Muscle layer of colon (tissue), 2 donors: Measurements from ENCODE around the gene HOMER2.
"Not testable (repeated sequence)": the region's sequence is repeated elsewhere in the genome, so short reads cannot be mapped to it uniquely, and the experiment has no call there.

Experiments used
- H3K27ac ChIP-seq: one replicate; pipeline ENCODE4 v1.7.0; 2013; ENCODE audit warnings: low read depth, mild to moderate bottlenecking, low read length, moderate library complexity
- H3K27me3 ChIP-seq, 2 donors: one replicate each; pipeline ENCODE4 v1.7.0; 2013; ENCODE audit warnings: low read length in 2 of 2, mild to moderate bottlenecking in 2 of 2; ENCODE audit not compliant: insufficient read depth in 2 of 2, control insufficient read depth in 1 of 2
- H3K36me3 ChIP-seq: one replicate; pipeline ENCODE4 v1.7.0; 2013; ENCODE audit warnings: mild to moderate bottlenecking, low read length; ENCODE audit not compliant: insufficient read depth
- H3K4me1 ChIP-seq: one replicate; pipeline ENCODE4 v1.7.0; 2013; ENCODE audit warnings: mild to moderate bottlenecking, low read length; ENCODE audit not compliant: insufficient read depth
- H3K4me3 ChIP-seq, 2 donors: one replicate each; pipeline ENCODE4 v1.7.0; 2013; ENCODE audit warnings: low read length in 2 of 2, low read depth in 1 of 2, mild to moderate bottlenecking in 1 of 2, moderate library complexity in 1 of 2
- H3K9ac ChIP-seq: one replicate; pipeline ENCODE4 v1.7.0; 2013; ENCODE audit warnings: low read length
- H3K9me3 ChIP-seq: one replicate; pipeline ENCODE4 v1.7.0; 2013; ENCODE audit warnings: mild to moderate bottlenecking, low read length
- donor health status: abdominal sarcoma.
- donor health status: Adenocarcinoma of cecum.

HOMER2 gene

DNA sequence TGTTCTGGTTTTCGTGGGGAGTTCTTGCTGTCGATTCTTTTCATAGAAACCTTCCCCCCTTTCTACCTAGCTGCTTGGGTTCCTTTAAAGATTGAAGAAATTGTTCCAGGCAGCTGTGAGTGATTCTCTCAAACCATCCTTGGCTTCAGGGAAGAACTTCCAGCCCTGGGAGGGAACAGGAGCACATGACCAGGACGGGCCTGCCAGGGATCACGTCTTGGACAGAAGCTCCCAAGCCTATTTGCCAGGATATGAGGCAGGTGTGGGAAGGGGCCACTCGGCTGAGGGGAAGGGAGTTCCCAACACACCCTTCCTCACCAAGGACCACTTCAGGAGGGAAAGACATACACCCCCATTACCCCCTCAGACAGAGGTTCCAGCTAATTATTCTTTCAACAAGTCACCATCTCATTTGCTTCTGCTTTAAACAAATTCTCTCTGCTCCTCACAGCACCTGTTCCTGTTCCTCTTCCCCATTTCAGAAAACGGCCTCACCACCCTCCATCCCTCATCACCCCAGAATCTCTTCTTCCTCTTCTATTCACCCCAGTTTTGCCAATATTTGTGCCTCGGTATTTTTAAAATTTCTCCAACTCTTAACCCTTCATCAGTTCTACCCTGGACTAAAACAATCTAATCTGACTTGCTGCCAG is 80.6 kb downstream of the HOMER2 start:
- Histone ChIP-seq H3K4me1 (no peaks in the 10 kb centered on the region), H3K9ac (no peak overlapping the region), H3K27ac (no peak overlapping the region), H3K27me3 (no peaks in the 10 kb centered on the region), H3K9me3 (no peaks in the 10 kb centered on the region), H3K4me3 (no peak overlapping the region), H3K36me3 (no peaks in the 10 kb centered on the region)

DNA sequence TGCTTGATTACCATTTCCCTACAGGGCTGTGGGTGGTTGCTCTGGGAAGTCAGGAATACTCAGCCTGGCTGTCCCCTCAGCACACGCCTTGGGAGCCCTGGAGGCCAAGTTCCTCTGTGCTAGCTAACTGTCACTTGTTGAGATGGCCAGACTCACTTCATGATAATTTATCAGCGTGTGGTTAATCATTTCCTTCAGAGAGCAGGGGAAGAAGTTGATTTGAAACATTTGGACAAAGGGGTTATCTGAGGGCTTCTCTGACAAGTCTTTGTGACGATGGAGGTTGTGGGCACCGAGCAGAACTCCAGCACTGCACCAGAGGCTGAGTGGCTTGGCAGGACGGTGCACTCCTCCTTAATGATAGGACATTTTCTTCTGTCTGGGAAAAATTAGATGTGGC is 81.2 kb downstream of the HOMER2 start:
- Histone ChIP-seq H3K36me3 (no peaks in the 10 kb centered on the region), H3K4me3 (no peak overlapping the region), H3K27me3 (no peaks in the 10 kb centered on the region)

DNA sequence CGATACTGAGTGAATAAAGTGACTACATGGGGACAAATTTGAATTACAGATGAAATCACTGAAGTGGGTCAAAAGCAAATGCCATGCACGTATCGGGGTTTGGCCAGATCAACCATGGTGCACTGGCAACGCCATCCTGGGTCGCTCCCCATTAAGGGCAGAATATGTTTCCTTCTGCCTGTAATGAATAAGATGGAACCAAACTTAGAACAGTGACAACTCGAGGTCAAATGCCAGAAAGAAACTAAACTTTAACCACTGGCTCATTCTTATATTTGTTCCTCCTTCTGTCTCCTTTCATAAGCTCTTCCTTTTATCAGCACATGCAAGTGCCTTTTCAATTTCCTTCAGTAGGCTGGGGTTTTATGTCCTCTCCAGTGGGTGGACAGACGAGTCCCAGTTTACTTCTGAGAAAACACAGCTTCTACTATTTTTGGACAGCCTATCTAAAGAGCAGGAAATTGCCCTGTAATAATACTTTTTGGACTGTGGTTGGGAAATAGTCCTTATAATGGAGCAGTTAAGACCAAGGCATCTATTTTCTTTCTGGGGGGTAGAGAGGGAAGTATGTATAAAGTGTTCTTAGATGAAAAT is 81.7 kb downstream of the HOMER2 start:
- H3K4me1 ChIP-seq = no peaks in the 10 kb centered on the region
- H3K9ac ChIP-seq = no peak overlapping the region
- H3K4me3 ChIP-seq = no peak overlapping the region
- H3K27me3 ChIP-seq = no peaks in the 10 kb centered on the region
- no peaks in the 10 kb centered on the region for H3K9me3 ChIP-seq
- H3K36me3 ChIP-seq = no peaks in the 10 kb centered on the region
- H3K27ac ChIP-seq = no peak overlapping the region

More for the DNA sequence above, 81.2 kb downstream of the HOMER2 start:
- Histone ChIP-seq H3K9me3 (no peaks in the 10 kb centered on the region), H3K27ac (no peak overlapping the region), H3K4me1 (no peaks in the 10 kb centered on the region), H3K9ac (no peak overlapping the region)

DNA sequence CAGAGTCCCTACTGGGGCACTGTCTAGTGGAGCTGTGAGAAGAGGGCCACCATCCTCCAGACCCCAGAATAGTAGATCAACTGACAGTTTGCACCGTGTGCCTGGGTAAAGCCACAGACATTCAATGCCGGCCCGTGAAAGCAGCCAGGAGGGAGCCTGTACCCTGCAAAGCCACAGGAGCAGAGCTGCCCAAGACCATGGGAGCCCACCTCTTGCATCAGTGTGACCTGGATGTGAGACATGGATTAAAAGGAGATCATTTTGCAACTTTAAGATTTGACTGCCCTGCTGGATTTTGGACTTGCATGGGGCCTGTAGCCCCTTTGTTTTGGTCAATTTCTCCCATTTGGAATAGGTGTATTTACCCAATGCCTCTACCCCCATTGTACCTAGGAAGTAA is 86.5 kb downstream of the HOMER2 start:
- not testable (repeated sequence) for H3K4me3 ChIP-seq, H3K4me1 ChIP-seq, H3K27me3 ChIP-seq, H3K9me3 ChIP-seq, H3K36me3 ChIP-seq, H3K9ac ChIP-seq, H3K27ac ChIP-seq

DNA sequence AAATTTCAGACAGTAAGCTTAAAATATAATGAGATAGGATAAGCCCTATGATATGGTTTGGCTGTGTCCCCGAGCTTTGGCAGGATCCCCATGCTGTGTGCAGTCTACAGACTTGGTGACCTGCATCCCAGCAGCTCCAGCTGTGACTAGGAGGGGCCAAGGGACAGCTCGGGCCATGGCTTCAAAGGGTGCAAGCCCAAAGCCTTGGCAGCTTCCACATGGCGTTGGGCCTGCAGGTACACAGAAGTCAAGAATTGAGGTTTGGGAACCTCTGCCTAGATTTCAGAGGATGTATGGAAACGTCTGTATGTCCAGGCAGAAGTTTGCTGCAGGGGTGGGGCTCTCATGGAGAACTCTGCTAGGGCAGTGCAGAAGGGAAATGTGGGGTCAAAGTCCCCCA is 86.9 kb downstream of the HOMER2 start:
- H3K9me3 ChIP-seq, H3K9ac ChIP-seq, H3K36me3 ChIP-seq, H3K4me1 ChIP-seq, H3K27ac ChIP-seq, H3K27me3 ChIP-seq, H3K4me3 ChIP-seq: not testable (repeated sequence)

DNA sequence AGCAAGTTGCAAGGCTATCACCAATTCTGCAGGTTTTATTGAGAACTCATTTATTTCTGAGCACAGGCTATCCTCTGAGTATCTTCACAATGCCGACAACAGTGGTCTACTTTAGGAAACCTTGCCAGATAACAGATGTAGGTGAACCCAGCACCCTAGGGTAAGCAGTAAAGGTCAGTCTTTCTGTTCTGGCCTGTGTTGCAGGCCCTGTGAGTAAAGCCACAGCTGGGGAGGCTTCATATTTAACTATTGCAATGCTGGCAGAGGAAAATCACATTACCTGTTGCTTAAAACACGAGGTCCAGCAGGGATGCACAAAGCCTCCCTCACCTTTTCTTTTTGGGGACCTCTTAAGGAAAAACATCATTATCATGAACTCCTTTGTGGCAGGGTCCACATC is 87.6 kb downstream of the HOMER2 start:
- Histone ChIP-seq H3K9ac (no peak overlapping the region), H3K27ac (no peak overlapping the region), H3K9me3 (no peaks in the 10 kb centered on the region), H3K27me3 (no peaks in the 10 kb centered on the region), H3K4me3 (no peak overlapping the region), H3K36me3 (no peaks in the 10 kb centered on the region), H3K4me1 (no peaks in the 10 kb centered on the region)

DNA sequence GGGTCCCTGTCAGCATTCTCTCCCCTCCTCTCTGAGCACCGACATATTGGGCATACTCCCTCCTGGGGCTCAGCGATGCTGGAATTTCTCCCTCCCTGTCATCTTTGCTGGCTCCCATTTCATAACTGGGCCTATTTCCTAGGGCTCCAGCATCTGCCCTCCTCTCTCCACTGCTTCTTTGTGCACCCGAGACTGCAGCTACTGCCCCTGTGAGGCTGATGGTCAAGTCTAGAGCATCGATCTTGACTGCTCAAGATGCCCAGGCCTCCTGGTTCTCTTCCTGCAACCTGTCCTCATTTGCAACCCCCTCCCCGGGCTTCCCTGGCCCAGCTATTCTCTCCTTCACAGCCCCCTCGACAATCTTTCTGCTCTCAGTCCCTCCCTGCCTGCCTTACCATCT is 89.6 kb downstream of the HOMER2 start:
- Histone ChIP-seq H3K27ac (no peak overlapping the region), H3K9me3 (no peaks in the 10 kb centered on the region), H3K9ac (no peak overlapping the region), H3K27me3 (no peaks in the 10 kb centered on the region), H3K36me3 (no peaks in the 10 kb centered on the region), H3K4me3 (no peak overlapping the region), H3K4me1 (no peaks in the 10 kb centered on the region)

DNA sequence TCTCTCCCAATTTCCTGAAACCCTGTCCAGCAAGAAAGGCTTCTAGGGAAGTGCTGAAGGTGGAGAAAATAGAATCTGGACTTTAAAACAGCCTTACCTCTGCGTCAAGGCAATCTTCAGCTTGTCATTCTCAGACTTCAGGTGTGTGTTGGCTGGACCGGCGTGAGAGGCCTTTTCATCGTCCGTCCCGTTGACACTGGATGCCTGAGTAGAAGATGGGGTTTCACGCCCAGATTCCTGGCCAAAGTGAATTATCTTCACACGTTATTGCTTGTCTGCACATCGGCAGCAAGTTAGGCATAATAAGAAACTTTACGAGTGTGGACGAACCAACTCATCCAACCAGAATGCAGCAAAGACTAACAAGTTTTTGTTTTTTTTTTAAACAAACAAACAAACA is 93.6 kb downstream of the HOMER2 start:
- H3K9ac ChIP-seq = no peak overlapping the region
- no peaks in the 10 kb centered on the region for H3K4me1 ChIP-seq
- H3K27ac ChIP-seq = no peak overlapping the region
- no peaks in the 10 kb centered on the region for H3K36me3 ChIP-seq
- H3K27me3 ChIP-seq = no peaks in the 10 kb centered on the region
- no peaks in the 10 kb centered on the region for H3K9me3 ChIP-seq
- H3K4me3 ChIP-seq = no peak overlapping the region

DNA sequence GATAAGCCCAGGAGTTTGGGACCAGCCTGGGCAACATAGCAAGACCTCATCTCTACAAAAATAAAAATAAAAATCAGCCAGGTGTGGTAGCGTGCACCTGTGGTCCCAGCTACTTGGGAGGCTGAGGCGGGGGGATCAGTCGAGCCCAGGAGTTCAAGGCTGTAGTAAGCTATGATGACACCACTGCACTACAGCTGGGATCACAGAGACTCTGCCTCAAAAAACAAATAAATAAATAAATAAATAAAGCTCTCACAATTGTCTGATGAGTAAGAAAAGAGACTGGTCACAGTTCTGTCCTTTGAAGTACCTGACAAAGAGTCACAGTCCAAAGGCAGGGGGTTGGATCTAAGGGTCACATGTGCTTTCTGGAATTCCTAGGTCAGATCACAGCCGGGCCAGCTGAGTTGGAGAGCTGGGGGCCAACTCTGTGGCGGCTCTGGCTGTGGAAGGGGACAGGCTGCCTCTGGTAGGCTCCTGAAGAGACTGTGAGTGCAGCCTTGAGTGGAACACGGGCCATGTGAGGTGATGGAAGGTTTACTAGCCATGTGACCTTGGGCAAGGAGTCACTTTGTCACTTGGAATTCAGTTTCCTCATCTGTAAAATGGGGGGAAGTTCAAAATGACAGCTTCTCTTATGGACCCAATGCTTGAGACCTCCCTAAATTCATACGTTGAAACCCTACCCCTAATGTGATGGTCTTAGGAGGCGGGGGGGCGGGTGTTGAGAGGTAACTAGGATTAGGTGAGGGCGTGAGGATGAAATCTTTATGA is 95.9 kb downstream of the HOMER2 start:
- no peaks in the 10 kb centered on the region for H3K4me1 ChIP-seq
- no peak overlapping the region for H3K4me3 ChIP-seq
- no peaks in the 10 kb centered on the region for H3K27me3 ChIP-seq
- H3K9me3 ChIP-seq = no peaks in the 10 kb centered on the region
- H3K9ac ChIP-seq = no peak overlapping the region
- H3K36me3 ChIP-seq = no peaks in the 10 kb centered on the region
- H3K27ac ChIP-seq = no peak overlapping the region

DNA sequence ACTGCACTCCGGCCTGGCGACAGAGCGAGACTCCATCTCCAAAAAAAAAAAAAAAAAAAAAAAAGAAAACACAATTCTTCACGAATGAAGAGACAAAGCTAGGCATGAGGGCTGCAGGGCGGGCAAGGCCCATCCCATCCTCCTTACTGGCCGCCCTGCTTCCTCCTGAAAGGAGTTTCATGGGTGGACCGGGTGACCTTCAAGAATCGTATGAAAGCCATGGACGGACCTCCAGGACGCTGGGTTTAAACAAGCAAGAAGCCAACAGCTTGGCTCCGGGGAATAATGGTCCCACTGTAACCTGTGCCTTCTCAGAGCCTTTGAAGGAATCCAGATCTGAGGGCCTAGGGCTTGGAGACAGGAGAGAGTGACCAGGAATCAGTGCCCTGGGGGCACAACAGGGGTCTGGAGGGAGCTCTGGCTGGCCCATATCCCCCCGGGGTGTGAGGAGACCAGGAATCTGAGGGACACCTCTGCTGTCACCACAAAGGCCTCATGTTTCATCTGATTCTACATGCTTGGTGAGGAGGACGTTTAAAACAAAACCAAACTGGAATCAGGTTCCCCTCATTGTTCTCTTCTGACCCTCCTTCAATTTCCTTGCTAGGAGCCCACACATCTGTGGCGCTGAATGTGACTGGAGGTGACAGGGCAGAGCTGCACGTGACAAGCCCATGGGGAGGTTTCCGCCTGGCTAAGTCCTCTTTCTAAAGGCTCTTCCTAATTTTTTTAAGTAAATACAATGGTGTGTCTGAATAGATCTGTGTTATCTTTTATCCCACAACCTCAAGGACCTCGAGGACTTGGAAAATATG is 97.0 kb downstream of the HOMER2 start:
- H3K4me1 ChIP-seq = peaks cover under 1% of the 10 kb centered on the region
- no peaks in the 10 kb centered on the region for H3K27me3 ChIP-seq
- H3K36me3 ChIP-seq = peaks cover 6% of the 10 kb centered on the region
- H3K4me3 ChIP-seq = no peak overlapping the region
- H3K9ac ChIP-seq = no peak overlapping the region
- no peak overlapping the region for H3K27ac ChIP-seq
- H3K9me3 ChIP-seq = no peaks in the 10 kb centered on the region

DNA sequence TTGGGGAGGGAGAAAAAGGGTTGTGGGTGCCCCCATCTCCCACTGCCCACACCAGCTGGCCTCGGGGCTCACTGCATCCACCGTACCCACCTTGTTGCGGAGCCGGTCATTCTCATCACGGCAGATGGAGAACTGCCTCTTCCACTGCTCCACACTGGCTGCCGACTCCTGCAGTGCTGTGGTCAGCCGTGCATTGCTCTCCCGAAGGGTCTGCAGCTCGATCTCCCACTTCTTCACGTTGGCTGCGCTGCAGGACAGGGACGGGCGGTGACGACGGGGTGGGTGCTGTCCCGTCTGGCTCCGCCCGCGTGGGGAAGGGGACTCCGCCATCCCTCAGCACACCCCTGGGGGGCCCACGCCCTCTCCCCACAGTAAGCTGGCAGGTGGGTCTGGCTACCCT is 98.0 kb downstream of the HOMER2 start:
- peaks cover 6% of the 10 kb centered on the region for H3K36me3 ChIP-seq
- H3K9ac ChIP-seq = no peak overlapping the region
- H3K27ac ChIP-seq = no peak overlapping the region
- H3K4me1 ChIP-seq = peaks cover 10% of the 10 kb centered on the region
- H3K9me3 ChIP-seq = no peaks in the 10 kb centered on the region
- H3K27me3 ChIP-seq = no peaks in the 10 kb centered on the region
- H3K4me3 ChIP-seq = no peak overlapping the region
